Adrenal gland (tissue), 5 donors: Measurements from ENCODE around the gene THSD7A.

Experiments
- CTCF ChIP-seq, 6 experiments: fragments of 450-650 bp in 4 of 6; fragments of 200-600 bp in 2 of 6; sonication (generic) in 1 of 6; IDR thresholded peaks; 1 replicate in 5 of 6; 2 replicates in 1 of 6; pipeline versions ENCODE4 v1.5.1 to v1.8.0; 2016 to 2021; ENCODE audit warnings: antibody characterized with exemption in 6 of 6, mild to moderate bottlenecking in 2 of 6, moderate library complexity in 1 of 6
- POLR2A ChIP-seq, 2 donors: fragments of 450-650 bp; IDR thresholded peaks; one replicate each; pipeline ENCODE4 v1.6.1; 2017; ENCODE audit warnings: antibody characterized with exemption in 2 of 2, mild to moderate bottlenecking in 2 of 2, moderate library complexity in 1 of 2
- donor health status: DM: no; HTN: no; CAD: no.

DNA sequence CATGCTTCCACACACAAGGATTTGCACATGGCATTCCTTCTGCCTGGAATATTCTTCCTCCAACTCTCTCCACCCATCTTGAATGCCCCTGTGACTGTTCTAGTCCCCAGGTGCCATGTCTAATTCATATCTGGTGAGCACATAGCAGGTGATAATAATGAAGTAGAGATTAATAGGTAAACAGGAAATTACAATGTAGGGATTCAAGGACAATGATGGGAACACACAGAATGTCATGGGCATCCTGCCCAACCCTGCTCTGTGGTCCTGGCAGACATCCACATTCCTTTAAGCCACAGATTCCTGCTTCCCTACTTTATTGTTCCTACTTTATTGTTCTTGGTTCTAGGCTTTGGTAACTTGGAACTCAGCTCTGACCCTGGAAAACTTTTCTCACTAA, 115.8 kb downstream of the THSD7A start:
- no peak for TF ChIP-seq CTCF (IDR thresholded peaks at IDR 0.05)
- TF ChIP-seq POLR2A (IDR thresholded peaks at IDR 0.05): no peak
